Measurements from ENCODE around the gene WNT7A.

DNA sequence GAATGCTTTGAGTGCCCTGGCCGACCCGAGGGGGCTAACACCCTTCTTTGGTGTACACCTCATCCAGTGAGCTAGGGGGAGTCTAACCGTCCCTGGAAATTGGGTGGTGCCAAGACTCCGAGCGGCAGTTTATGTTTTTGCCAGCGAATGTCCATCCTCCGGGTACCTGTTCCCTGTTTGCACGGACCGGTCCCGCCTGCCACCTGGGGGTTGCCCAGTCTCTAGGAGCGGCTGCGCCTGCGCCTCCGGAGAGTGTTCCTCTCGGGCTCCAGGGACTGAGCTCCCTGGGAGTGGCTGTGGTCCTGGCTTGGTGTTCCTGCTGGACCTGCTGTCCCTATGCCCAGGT lies 913 bp upstream of the WNT7A start:
- TF ChIP-seq, protein P1, sequence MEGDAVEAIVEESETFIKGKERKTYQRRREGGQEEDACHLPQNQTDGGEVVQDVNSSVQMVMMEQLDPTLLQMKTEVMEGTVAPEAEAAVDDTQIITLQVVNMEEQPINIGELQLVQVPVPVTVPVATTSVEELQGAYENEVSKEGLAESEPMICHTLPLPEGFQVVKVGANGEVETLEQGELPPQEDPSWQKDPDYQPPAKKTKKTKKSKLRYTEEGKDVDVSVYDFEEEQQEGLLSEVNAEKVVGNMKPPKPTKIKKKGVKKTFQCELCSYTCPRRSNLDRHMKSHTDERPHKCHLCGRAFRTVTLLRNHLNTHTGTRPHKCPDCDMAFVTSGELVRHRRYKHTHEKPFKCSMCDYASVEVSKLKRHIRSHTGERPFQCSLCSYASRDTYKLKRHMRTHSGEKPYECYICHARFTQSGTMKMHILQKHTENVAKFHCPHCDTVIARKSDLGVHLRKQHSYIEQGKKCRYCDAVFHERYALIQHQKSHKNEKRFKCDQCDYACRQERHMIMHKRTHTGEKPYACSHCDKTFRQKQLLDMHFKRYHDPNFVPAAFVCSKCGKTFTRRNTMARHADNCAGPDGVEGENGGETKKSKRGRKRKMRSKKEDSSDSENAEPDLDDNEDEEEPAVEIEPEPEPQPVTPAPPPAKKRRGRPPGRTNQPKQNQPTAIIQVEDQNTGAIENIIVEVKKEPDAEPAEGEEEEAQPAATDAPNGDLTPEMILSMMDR (IDR thresholded peaks at IDR 0.05): no peak
- no peak for TF ChIP-seq POLR2A (IDR thresholded peaks at IDR 0.05)

Data from stomach (tissue), 4 donors.